Fibroblast of pulmonary artery (primary cell): ENCODE data around the gene MOB3B.

Source experiments
- DNase-seq: peaks from one replicate; pipeline ENCODE4 v3.0.0-alpha.2; 2010; ENCODE audit warnings: low read depth
- H3K4me3 ChIP-seq: replicated peaks from 2 replicates; pipeline ENCODE4 v1.5.1; 2011; ENCODE audit warnings: low read depth, mild to moderate bottlenecking, control low read depth, low read length, moderate library complexity
- CTCF ChIP-seq: IDR thresholded peaks from 2 replicates; pipeline ENCODE4 v1.5.1; 2011; ENCODE audit warnings: mild to moderate bottlenecking, control low read depth, low read length, inconsistent platforms; ENCODE audit errors: missing control alignments

Gene MOB3B

DNA sequence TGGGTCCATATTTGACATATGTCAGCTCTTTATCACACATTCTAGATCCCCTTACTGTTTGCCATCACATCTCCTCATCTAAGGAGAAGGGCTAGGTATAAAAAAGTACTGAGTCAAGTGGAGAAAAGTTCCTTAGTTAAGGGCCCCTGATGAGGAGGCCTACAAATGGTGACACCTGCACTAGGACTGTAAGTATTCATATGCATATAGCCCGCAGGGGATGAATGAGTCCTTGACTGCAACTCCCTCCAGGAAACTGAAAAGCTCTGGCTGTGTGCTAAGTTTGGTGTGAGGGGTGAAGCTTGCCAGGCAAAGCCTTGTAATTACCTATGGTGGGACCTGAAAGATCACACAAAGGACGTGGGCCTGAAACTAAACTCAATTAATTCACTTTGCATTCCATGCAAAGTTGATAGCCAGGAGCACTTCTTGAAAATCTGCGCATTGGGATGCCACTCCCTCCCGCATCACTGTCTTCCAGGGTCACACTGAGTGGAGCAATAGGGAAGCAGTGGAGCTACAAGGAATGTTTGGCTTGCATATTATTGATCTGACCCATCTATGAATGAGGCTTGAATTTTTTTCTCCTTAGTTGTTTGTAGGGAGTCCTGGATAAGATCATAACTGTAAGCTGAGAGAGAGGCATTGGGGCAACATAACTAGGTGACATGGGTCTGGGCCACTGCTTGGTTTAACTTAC is 220.8 kb downstream of the MOB3B start:
- no peak overlapping the region for H3K4me3 ChIP-seq
- DNase-seq = no peak
- TF ChIP-seq CTCF = no peak

- no peak for TF ChIP-seq CTCF
- no peak for DNase-seq
- H3K4me3 ChIP-seq = no peak overlapping the region
Measured at GRCh38 chr9:27304521-27304920, 225.1 kb downstream of the MOB3B start.

GRCh38 chr9:27303219-27303618 is 226.4 kb downstream of the MOB3B start:
- peak; percentile 6 for DNase-seq
- no peak for TF ChIP-seq CTCF
- H3K4me3 ChIP-seq = no peak overlapping the region

DNA sequence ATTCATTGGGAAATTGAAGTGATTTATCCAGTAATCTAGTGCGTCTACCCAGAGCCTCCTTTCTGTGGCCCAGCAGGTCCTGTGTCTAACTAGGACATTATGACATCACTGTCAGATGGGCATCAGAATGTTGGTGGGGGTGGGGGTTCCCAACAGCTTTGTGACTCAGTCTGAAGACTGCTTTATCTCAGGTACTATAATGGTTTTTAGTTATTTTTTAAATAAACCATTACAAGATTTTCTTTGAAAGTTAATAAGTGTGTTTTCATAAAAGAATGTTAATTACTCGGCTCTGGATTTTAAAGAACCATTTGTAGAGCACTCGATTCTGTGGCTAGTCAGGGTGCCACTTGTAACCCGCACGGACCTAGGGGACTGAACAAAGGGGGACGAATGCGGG is 232.6 kb downstream of the MOB3B start, which contains the start of gene EQTN:
EQTN (minus strand) TSS at position 101 of the 400 bp plus-strand sequence; CDS start at position 6, 95 bp downstream.
- TF ChIP-seq CTCF = no peak
- no peak within 1 kb of the TSS for H3K4me3 ChIP-seq

GRCh38 chr9:27293996-27294395 is 235.6 kb downstream of the MOB3B start:
- no peak for TF ChIP-seq CTCF
- no peak overlapping the region for H3K4me3 ChIP-seq
- no peak for DNase-seq

More for the DNA sequence above, 232.6 kb downstream of the MOB3B start, which contains the start of gene EQTN:
- DNase-seq = no peak

- no peak for TF ChIP-seq CTCF
- no peak overlapping the region for H3K4me3 ChIP-seq
- DNase-seq = no peak
Measured at GRCh38 chr9:27292659-27293405, 236.8 kb downstream of the MOB3B start.
